ENCODE results near the gene SEPTIN2.

The SEPTIN2 gene

GRCh38 chr2:241339839-241340630, 24.3 kb downstream of the SEPTIN2 start:
- TF ChIP-seq CTCF (IDR thresholded peaks at IDR 0.05; ENCODE audit: low read depth, low read length), result no peak
- no peaks in the 10 kb centered on the region for H3K27me3 ChIP-seq (ENCODE audit: insufficient read depth, low read depth, severe bottlenecking)
- peaks cover 89% of the 10 kb centered on the region for H3K36me3 ChIP-seq
- no peak overlapping the region for H3K4me3 ChIP-seq (ENCODE audit: low read depth, low read length)
- no peak for DNase-seq
- no peak overlapping the region for H3K27ac ChIP-seq
- no peaks in the 10 kb centered on the region for H3K9me3 ChIP-seq (ENCODE audit: severe bottlenecking)

GRCh38 chr2:241340631-241341163, 25.0 kb downstream of the SEPTIN2 start:
- Histone ChIP-seq H3K27me3 (ENCODE audit: insufficient read depth, low read depth, severe bottlenecking) (no peaks in the 10 kb centered on the region), H3K9me3 (ENCODE audit: severe bottlenecking) (no peaks in the 10 kb centered on the region), H3K4me3 (ENCODE audit: low read depth, low read length) (no peak overlapping the region), H3K36me3 (peaks cover 89% of the 10 kb centered on the region), H3K27ac (no peak overlapping the region)
- no peak for TF ChIP-seq CTCF (IDR thresholded peaks at IDR 0.05; ENCODE audit: low read depth, low read length)
- DNase-seq, result no peak

GRCh38 chr2:241344925-241345651, 29.4 kb downstream of the SEPTIN2 start:
- Histone ChIP-seq H3K4me3 (ENCODE audit: low read depth, low read length) (no peak overlapping the region), H3K36me3 (peaks cover 96% of the 10 kb centered on the region), H3K27ac (no peak overlapping the region), H3K27me3 (ENCODE audit: insufficient read depth, low read depth, severe bottlenecking) (no peaks in the 10 kb centered on the region), H3K9me3 (ENCODE audit: severe bottlenecking) (no peaks in the 10 kb centered on the region)
- no peak for DNase-seq
- no peak for TF ChIP-seq CTCF (IDR thresholded peaks at IDR 0.05; ENCODE audit: low read depth, low read length)

- Histone ChIP-seq H3K9me3 (ENCODE audit: severe bottlenecking) (no peaks in the 10 kb centered on the region), H3K27me3 (ENCODE audit: insufficient read depth, low read depth, severe bottlenecking) (no peaks in the 10 kb centered on the region), H3K27ac (no peak overlapping the region), H3K36me3 (peaks cover 86% of the 10 kb centered on the region), H3K4me3 (ENCODE audit: low read depth, low read length) (no peak overlapping the region)
- no peak for TF ChIP-seq CTCF (IDR thresholded peaks at IDR 0.05; ENCODE audit: low read depth, low read length)
- DNase-seq, result no peak
Observed at GRCh38 chr2:241349941-241350340, 34.2 kb downstream of the SEPTIN2 start.

GRCh38 chr2:241350530-241350877, 34.8 kb downstream of the SEPTIN2 start:
- no peak overlapping the region for H3K27ac ChIP-seq
- H3K27me3 ChIP-seq (ENCODE audit: insufficient read depth, low read depth, severe bottlenecking), result no peaks in the 10 kb centered on the region
- DNase-seq, result no peak
- no peak overlapping the region for H3K4me3 ChIP-seq (ENCODE audit: low read depth, low read length)
- H3K36me3 ChIP-seq, result peaks cover 84% of the 10 kb centered on the region
- H3K9me3 ChIP-seq (ENCODE audit: severe bottlenecking), result no peaks in the 10 kb centered on the region
- no peak for TF ChIP-seq CTCF (IDR thresholded peaks at IDR 0.05; ENCODE audit: low read depth, low read length)
